Kidney (tissue), 14 donors: ENCODE results near the gene EN2. TPM values are rescaled to one million over a fixed set of nuclear protein-coding genes. Genes with fewer than 3 reads are reported as not detected.

Source experiments
- DNase-seq, 5 donors: peaks; one replicate each; pipeline ENCODE4 v3.0.0-alpha.2; 2013 to 2020
- FAIRE-seq: peaks from 2 replicates; lab custom pipeline; 2012; peaks lifted over from hg19 to GRCh38; lab: Jason Lieb, UNC
- H3K27ac ChIP-seq, 2 donors: one replicate each; pipeline ENCODE4 v1.7.0; 2013; ENCODE audit warnings: low read depth in 2 of 2, low read length in 2 of 2, inconsistent platforms in 1 of 2
- H3K27me3 ChIP-seq: one replicate; pipeline ENCODE4 v1.7.1; 2013; ENCODE audit warnings: low read length, inconsistent platforms; ENCODE audit not compliant: control insufficient read depth, insufficient read depth
- H3K36me3 ChIP-seq, 3 donors: one replicate each; pipeline versions ENCODE4 v1.7.0 to v1.7.1; 2013; ENCODE audit warnings: low read length in 3 of 3, control low read depth in 1 of 3, inconsistent platforms in 1 of 3; ENCODE audit not compliant: insufficient read depth in 3 of 3, control insufficient read depth in 2 of 3
- H3K4me1 ChIP-seq, 3 donors: one replicate each; pipeline versions ENCODE4 v1.7.0 to v1.7.1; 2013; ENCODE audit warnings: low read length in 3 of 3, inconsistent platforms in 1 of 3, low read depth in 1 of 3; ENCODE audit not compliant: control insufficient read depth in 2 of 3, insufficient read depth in 2 of 3
- H3K4me3 ChIP-seq, 3 donors: one replicate each; pipeline versions ENCODE4 v1.7.0 to v1.8.1; 2013; ENCODE audit warnings: low read length in 3 of 3, control low read depth in 1 of 3, inconsistent platforms in 1 of 3
- H3K9ac ChIP-seq, 3 donors: one replicate each; pipeline versions ENCODE4 v1.7.0 to v1.7.1; 2013; ENCODE audit warnings: low read length in 3 of 3, control low read depth in 1 of 3, inconsistent platforms in 1 of 3
- H3K9me3 ChIP-seq, 3 donors: one replicate each; pipeline versions ENCODE4 v1.7.0 to v1.7.1; 2013; ENCODE audit warnings: low read length in 3 of 3, control low read depth in 1 of 3, inconsistent platforms in 1 of 3; ENCODE audit not compliant: control insufficient read depth in 2 of 3, insufficient read depth in 1 of 3
- CTCF ChIP-seq: IDR thresholded peaks from 3 replicates; pipeline ENCODE4 v1.5.1; 2012; ENCODE audit warnings: mild to moderate bottlenecking, moderate library complexity, borderline replicate concordance; ENCODE audit not compliant: insufficient read depth; ENCODE audit errors: extremely low read depth
- intact Hi-C: fragments of 100-400 bp; cut with DNase I; formaldehyde crosslinking; loops from one replicate; pipeline ENCODE4 v1.11.1; 2022
- polyA plus RNA-seq: library from polyadenylated mRNA; stranded (reverse); fragments of 350-450 nt; fragmentation: Illumina TruSeq; extraction: RNeasy Lipid Tissue Mini Kit (QIAGEN cat#74804); gene quantifications from one replicate; pipeline ENCODE4 v1.2.3, GENCODE V29; 2014; ENCODE audit warnings: low read depth, low replicate concordance; ENCODE audit not compliant: insufficient read depth
- total RNA-seq: library from RNA; stranded (reverse); fragmentation: NEBNext Ultra II Directional; extraction: Animal tissue kit (Norgen Biotek cat#: 25700); gene quantifications from one replicate; pipeline ENCODE4 v1.2.1, GENCODE V29; 2021
- donor health status: control.
- donor health status: control.
- donor health status: control.
- donor health status: control.
- donor health status: control.
- donor health status: DM: yes; HTN: yes; CAD: no.
- donor health status: Normal renal cell carcinoma (clear cell type).

Gene EN2
- total and polyA plus RNA-seq, 2 donors from 2014 or later, result 0.13 TPM; not detected in 1

- DNase-seq (peak in 1 of 5 donors; percentile 26), FAIRE-seq (no peak)
- no peaks in the 10 kb centered on the region for H3K27me3 ChIP-seq
- H3K4me3 ChIP-seq, result no peak overlapping the region
- no peak for TF ChIP-seq CTCF
- intact Hi-C loops, result no loop called here
- no peak overlapping the region for H3K9ac ChIP-seq
- no peaks in the 10 kb centered on the region for H3K36me3 ChIP-seq
- H3K27ac ChIP-seq, result no peak overlapping the region
- H3K9me3 ChIP-seq, result no peaks in the 10 kb centered on the region
- no peaks in the 10 kb centered on the region for H3K4me1 ChIP-seq
These were observed 27.3 kb upstream of the EN2 start for GRCh38 chr7:155430606-155431005.

DNA sequence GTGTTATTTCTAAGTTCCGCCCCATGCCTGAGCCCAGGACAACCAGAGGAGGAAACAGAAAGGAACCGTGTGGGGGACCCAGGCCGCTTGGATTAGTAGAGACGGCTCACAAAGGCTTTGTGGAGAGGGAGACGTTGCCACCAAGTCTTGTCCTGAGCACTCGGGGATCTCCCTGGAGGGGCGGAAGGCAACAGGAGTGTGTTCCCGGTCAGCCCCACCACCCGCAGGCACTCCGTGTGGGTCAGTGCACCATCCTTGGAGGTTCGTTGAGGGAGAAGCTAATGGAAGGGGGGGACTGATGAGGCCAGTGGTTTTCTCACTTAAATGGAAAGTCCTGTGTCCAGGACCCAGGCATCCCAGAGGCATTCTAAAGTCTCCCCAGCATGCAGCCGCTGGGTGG is 26.7 kb upstream of the EN2 start:
- DNase-seq, result peak in 1 of 5 donors; percentile 51
- TF ChIP-seq CTCF, result no peak
- intact Hi-C loops, result no loop called here
- Histone ChIP-seq H3K27me3 (no peaks in the 10 kb centered on the region), H3K27ac (no peak overlapping the region), H3K4me3 (no peak overlapping the region), H3K9me3 (no peaks in the 10 kb centered on the region), H3K36me3 (no peaks in the 10 kb centered on the region), H3K9ac (no peak overlapping the region), H3K4me1 (no peaks in the 10 kb centered on the region)
- FAIRE-seq, result no peak

GRCh38 chr7:155431711-155432110 is 26.2 kb upstream of the EN2 start:
- intact Hi-C loops, result no loop called here
- no peak overlapping the region for H3K9ac ChIP-seq
- TF ChIP-seq CTCF, result no peak
- H3K4me1 ChIP-seq, result no peaks in the 10 kb centered on the region
- no peaks in the 10 kb centered on the region for H3K27me3 ChIP-seq
- FAIRE-seq (no peak), DNase-seq (peak in 1 of 5 donors; percentile 36)
- H3K9me3 ChIP-seq, result no peaks in the 10 kb centered on the region
- H3K27ac ChIP-seq, result no peak overlapping the region
- H3K4me3 ChIP-seq, result no peak overlapping the region
- no peaks in the 10 kb centered on the region for H3K36me3 ChIP-seq

GRCh38 chr7:155435110-155435509 is 22.8 kb upstream of the EN2 start:
- Histone ChIP-seq H3K4me3 (no peak overlapping the region), H3K27ac (no peak overlapping the region), H3K36me3 (no peaks in the 10 kb centered on the region), H3K27me3 (no peaks in the 10 kb centered on the region), H3K9me3 (no peaks in the 10 kb centered on the region), H3K4me1 (no peaks in the 10 kb centered on the region), H3K9ac (no peak overlapping the region)
- DNase-seq (peak in 1 of 5 donors; percentile 2), FAIRE-seq (no peak)
- intact Hi-C loops, result no loop called here
- no peak for TF ChIP-seq CTCF
